Activated gamma-delta T cell (primary cell): Measurements from ENCODE around the gene NDUFC2.
A peak's percentile ranks its signal among the peaks of the same experiment; 100 is the strongest.
"Not testable (repeated sequence)": the region's sequence is repeated elsewhere in the genome, so short reads cannot be mapped to it uniquely, and the experiment has no call there.

Experiments used
- DNase-seq: peaks from one replicate; lab custom pipeline; 2025; lab: John Stamatoyannopoulos, UW

The NDUFC2 gene

GRCh38 chr11:78054971-78055370 is 24.7 kb downstream of the NDUFC2 start:
- no peak for DNase-seq

GRCh38 chr11:78050964-78051831 is 28.5 kb downstream of the NDUFC2 start:
- no peak for DNase-seq

GRCh38 chr11:78049348-78049747 is 30.3 kb downstream of the NDUFC2 start:
- no peak for DNase-seq

- DNase-seq: no peak
These were observed 31.1 kb downstream of the NDUFC2 start for GRCh38 chr11:78048561-78048960.

- DNase-seq: no peak
These were observed 33.2 kb downstream of the NDUFC2 start for GRCh38 chr11:78046486-78046854.

- peak; percentile 49 for DNase-seq
These were observed 33.7 kb downstream of the NDUFC2 start for GRCh38 chr11:78045851-78046485.

GRCh38 chr11:78044706-78045105 is 35.0 kb downstream of the NDUFC2 start:
- no peak for DNase-seq

- DNase-seq: no peak
These were observed 37.7 kb downstream of the NDUFC2 start for GRCh38 chr11:78041843-78042440.

- not testable (repeated sequence) for DNase-seq
These were observed 38.3 kb downstream of the NDUFC2 start for GRCh38 chr11:78041380-78041719.

GRCh38 chr11:78040691-78041379 is 38.8 kb downstream of the NDUFC2 start:
- DNase-seq: no peak

- no peak for DNase-seq
These were observed 39.6 kb downstream of the NDUFC2 start for GRCh38 chr11:78039919-78040671.

- DNase-seq: no peak
These were observed 40.2 kb downstream of the NDUFC2 start for GRCh38 chr11:78039391-78039918.

- no peak for DNase-seq
These were observed 40.9 kb downstream of the NDUFC2 start for GRCh38 chr11:78038697-78039313.

- DNase-seq: no peak
These were observed 41.6 kb downstream of the NDUFC2 start for GRCh38 chr11:78037825-78038620.

GRCh38 chr11:78037056-78037455 is 42.6 kb downstream of the NDUFC2 start:
- no peak for DNase-seq

- DNase-seq: no peak
These were observed 43.3 kb downstream of the NDUFC2 start for GRCh38 chr11:78036313-78036712.

GRCh38 chr11:78034623-78035022 is 45.0 kb downstream of the NDUFC2 start:
- DNase-seq: no peak

- no peak for DNase-seq
These were observed 46.6 kb downstream of the NDUFC2 start for GRCh38 chr11:78033040-78033439.

GRCh38 chr11:78032090-78032489 is 47.6 kb downstream of the NDUFC2 start:
- no peak for DNase-seq

GRCh38 chr11:78031629-78032028 is 48.0 kb downstream of the NDUFC2 start:
- DNase-seq: no peak
